SIG-M5 (cell line): ENCODE measurements around the gene NIPBL.
"Not testable (repeated sequence)": the region's sequence is repeated elsewhere in the genome, so short reads cannot be mapped to it uniquely, and the experiment has no call there.

ENCODE experiments used
- DNase-seq: peaks from one replicate; lab custom pipeline; 2025; lab: John Stamatoyannopoulos, UW

The NIPBL gene

GRCh38 chr5:36904677-36905076 is 28.1 kb downstream of the NIPBL start:
- no peak for DNase-seq

- DNase-seq = no peak
These were observed 32.1 kb downstream of the NIPBL start for GRCh38 chr5:36908544-36909260.

GRCh38 chr5:36915653-36916052 is 39.1 kb downstream of the NIPBL start:
- DNase-seq = no peak

- DNase-seq = not testable (repeated sequence)
These were observed 40.0 kb downstream of the NIPBL start for GRCh38 chr5:36916614-36917013.

- not testable (repeated sequence) for DNase-seq
These were observed 40.8 kb downstream of the NIPBL start for GRCh38 chr5:36917358-36917757.

GRCh38 chr5:36919238-36919637 is 42.7 kb downstream of the NIPBL start:
- DNase-seq = no peak

GRCh38 chr5:36919650-36920049 is 43.1 kb downstream of the NIPBL start:
- DNase-seq = no peak

- DNase-seq = no peak
These were observed 52.4 kb downstream of the NIPBL start for GRCh38 chr5:36928947-36929346.

- DNase-seq = no peak
These were observed 52.9 kb downstream of the NIPBL start for GRCh38 chr5:36929438-36929837.

- DNase-seq = no peak
These were observed 55.5 kb downstream of the NIPBL start for GRCh38 chr5:36932056-36932455.

GRCh38 chr5:36932699-36933098 is 56.1 kb downstream of the NIPBL start:
- DNase-seq = no peak

- no peak for DNase-seq
These were observed 58.3 kb downstream of the NIPBL start for GRCh38 chr5:36934740-36935356.

- DNase-seq = no peak
These were observed 59.2 kb downstream of the NIPBL start for GRCh38 chr5:36935805-36936204.

GRCh38 chr5:36936309-36936708 is 59.7 kb downstream of the NIPBL start:
- no peak for DNase-seq

- DNase-seq = no peak
These were observed 61.6 kb downstream of the NIPBL start for GRCh38 chr5:36938129-36938528.

GRCh38 chr5:36939969-36940858 is 63.6 kb downstream of the NIPBL start:
- DNase-seq = no peak

GRCh38 chr5:36943584-36943983 is 67.0 kb downstream of the NIPBL start:
- DNase-seq = no peak

GRCh38 chr5:36944024-36944423 is 67.5 kb downstream of the NIPBL start:
- no peak for DNase-seq

GRCh38 chr5:36944607-36945225 is 68.1 kb downstream of the NIPBL start:
- DNase-seq = no peak

GRCh38 chr5:36945687-36946086 is 69.1 kb downstream of the NIPBL start:
- DNase-seq = no peak

GRCh38 chr5:36946101-36946500 is 69.5 kb downstream of the NIPBL start:
- DNase-seq = no peak

GRCh38 chr5:36948041-36948440 is 71.5 kb downstream of the NIPBL start:
- no peak for DNase-seq
